Endothelial cell of umbilical vein (primary cell): ENCODE data around the gene TEX19. TPM values are rescaled to one million over a fixed set of nuclear protein-coding genes. Genes with fewer than 3 reads are reported as not detected.

ENCODE experiments used
- BruUV-seq: library from RNA; stranded (reverse); fragments of 400-500 nt; replicated peaks from 2 replicates; lab custom pipeline; 2021; lab: Mats Ljungman, UMichigan
- CTCF ChIA-PET: fragments of 300-600, 350-600 bp; sonication (Branson Sonifier 250); formaldehyde crosslinking; loops from one replicate; lab custom pipeline; 2021; ENCODE audit warnings: antibody characterized with exemption, inconsistent platforms; lab: Charles Lee
- POLR2A ChIA-PET: fragments of 300-600, 350-600 bp; sonication (Branson Sonifier 250); formaldehyde crosslinking; loops from one replicate; lab custom pipeline; 2021; ENCODE audit warnings: antibody characterized with exemption, inconsistent platforms; lab: Charles Lee
- DNase-seq: peaks from one replicate; pipeline ENCODE4 v3.0.0-alpha.2; 2011; ENCODE audit warnings: low read depth, low spot score
- FAIRE-seq: peaks from 2 replicates; lab custom pipeline; 2011; peaks lifted over from hg19 to GRCh38; lab: Jason Lieb, UNC
- H2AFZ ChIP-seq: 2 replicates; pipeline ENCODE4 v1.6.0; 2012; ENCODE audit warnings: low read depth, low read length, control low read depth, inconsistent platforms
- H3K27ac ChIP-seq: 2 replicates; pipeline ENCODE4 v1.5.1; 2011; ENCODE audit warnings: low read depth, mild to moderate bottlenecking, control low read depth, low read length, moderate library complexity; ENCODE audit not compliant: insufficient read depth
- H3K27me3 ChIP-seq, 2 experiments: 2 replicates each; pipeline versions ENCODE4 v1.6.0 to v1.6.1; 2011; ENCODE audit warnings: low read length in 2 of 2, mixed read lengths in 1 of 2; ENCODE audit not compliant: control insufficient read depth in 2 of 2, insufficient read depth in 2 of 2
- H3K36me3 ChIP-seq, 2 experiments: 2 replicates in 1 of 2; 3 replicates in 1 of 2; pipeline ENCODE4 v1.5.1; 2011; ENCODE audit warnings: low read length in 2 of 2, mild to moderate bottlenecking in 1 of 2, moderate library complexity in 1 of 2; ENCODE audit not compliant: control insufficient read depth in 2 of 2, insufficient read depth in 2 of 2; ENCODE audit errors: extremely low read depth in 1 of 2
- H3K4me1 ChIP-seq: 3 replicates; pipeline ENCODE4 v1.5.1; 2011; ENCODE audit warnings: mild to moderate bottlenecking, low read length; ENCODE audit not compliant: control insufficient read depth, insufficient read depth; ENCODE audit errors: extremely low read depth
- H3K4me2 ChIP-seq: 2 replicates; pipeline ENCODE4 v1.6.1; 2011; ENCODE audit warnings: low read length, control low read depth, mixed read lengths; ENCODE audit not compliant: insufficient read depth
- H3K4me3 ChIP-seq, 3 experiments: fragments of 200-600 bp in 1 of 3; sonication (generic), shearing (Covaris generic) in 1 of 3; replicated peaks in 1 of 3; 2 replicates each; pipeline ENCODE4 v1.5.1; 2011 to 2016; ENCODE audit warnings: control low read depth in 3 of 3, low read length in 3 of 3, mild to moderate bottlenecking in 2 of 3, inconsistent platforms in 1 of 3, low read depth in 1 of 3, moderate library complexity in 1 of 3; ENCODE audit not compliant: insufficient read depth in 1 of 3
- H3K79me2 ChIP-seq: 2 replicates; pipeline ENCODE4 v1.6.0; 2012; ENCODE audit warnings: low read length, inconsistent platforms; ENCODE audit not compliant: control insufficient read depth, insufficient read depth
- H3K9ac ChIP-seq: replicated peaks from 2 replicates; pipeline ENCODE3; 2011; ENCODE audit warnings: low read length, control low read depth; ENCODE audit not compliant: insufficient read depth; ENCODE audit errors: extremely low read depth
- H3K9me1 ChIP-seq: replicated peaks from 3 replicates; pipeline ENCODE4 v1.6.0; 2011; ENCODE audit warnings: mild to moderate bottlenecking, low read length; ENCODE audit not compliant: control insufficient read depth, insufficient read depth; ENCODE audit errors: extremely low read depth
- H3K9me3 ChIP-seq: replicated peaks from 2 replicates; pipeline ENCODE4 v1.5.1; 2012; ENCODE audit warnings: low read length, inconsistent platforms; ENCODE audit not compliant: control insufficient read depth, insufficient read depth
- H4K20me1 ChIP-seq: replicated peaks from 2 replicates; pipeline ENCODE3; 2011; ENCODE audit warnings: mild to moderate bottlenecking, low read length; ENCODE audit not compliant: control insufficient read depth, insufficient read depth; ENCODE audit errors: extremely low read depth
- CTCF ChIP-seq, 2 donors: IDR thresholded peaks; 1 replicate in 1 of 2; 2 replicates in 1 of 2; pipeline ENCODE4 v1.5.1; 2011; ENCODE audit warnings: low read length in 2 of 2, mild to moderate bottlenecking in 2 of 2, moderate library complexity in 2 of 2, control low read depth in 1 of 2, inconsistent platforms in 1 of 2, low read depth in 1 of 2; ENCODE audit not compliant: insufficient read depth in 1 of 2; ENCODE audit errors: extremely low read depth in 1 of 2
- EZH2 ChIP-seq: IDR thresholded peaks from 2 replicates; pipeline ENCODE4 v1.6.1; 2012; ENCODE audit warnings: borderline replicate concordance, low read depth, mild to moderate bottlenecking, moderate library complexity, low read length, inconsistent platforms; ENCODE audit not compliant: severe bottlenecking
- FOS ChIP-seq: IDR thresholded peaks from 2 replicates; pipeline ENCODE4 v1.6.1; 2011; ENCODE audit warnings: mild to moderate bottlenecking, low read length, moderate library complexity, borderline replicate concordance; ENCODE audit not compliant: insufficient read depth
- GATA2 ChIP-seq: IDR thresholded peaks from 2 replicates; pipeline ENCODE4 v1.7.0; 2011; ENCODE audit warnings: low read depth, mild to moderate bottlenecking, moderate library complexity, mixed read lengths, low read length; ENCODE audit not compliant: insufficient read length, insufficient read depth
- JUN ChIP-seq: IDR thresholded peaks from 2 replicates; pipeline ENCODE4 v1.6.1; 2011; ENCODE audit warnings: borderline replicate concordance, low read depth; ENCODE audit not compliant: insufficient read length, insufficient read depth
- MAX ChIP-seq: IDR thresholded peaks from 2 replicates; pipeline ENCODE4 v1.6.1; 2011; ENCODE audit not compliant: insufficient read depth, insufficient read length
- MYC ChIP-seq: IDR thresholded peaks from one replicate; pipeline ENCODE4 v1.6.1; 2011; ENCODE audit warnings: mild to moderate bottlenecking, low read depth, low read length
- POLR2A ChIP-seq: IDR thresholded peaks from 2 replicates; pipeline ENCODE4 v1.6.1; 2012; ENCODE audit warnings: low read depth, mild to moderate bottlenecking, control low read depth, low read length
- POLR2AphosphoS5 ChIP-seq: IDR thresholded peaks from 2 replicates; pipeline ENCODE4 v1.6.1; 2012; ENCODE audit warnings: low read depth, mild to moderate bottlenecking, control low read depth, low read length, moderate library complexity; ENCODE audit not compliant: insufficient read depth
- dilution Hi-C: fragments of 300-500 bp; cut with MboI; formaldehyde crosslinking; loops from one replicate; pipeline ENCODE4 v1.15.0; 2019; ENCODE audit warnings: low sequenced_read_pairs; ENCODE audit not compliant: extremely low pct_ligation_motif_present
- intact Hi-C: fragments of 100-400 bp; cut with micrococcal nuclease; formaldehyde crosslinking; loops from one replicate; pipeline ENCODE4 v1.10.0; 2022
- polyA plus RNA-seq, 4 experiments: library from polyadenylated mRNA; depleted of rRNA in 3 of 4; stranded (reverse) in 3 of 4; unstranded in 1 of 4; fragments of >200 nt; gene quantifications; 2 replicates each; pipeline versions ENCODE4 v1.2.1 to v1.2.3, GENCODE V29; 2011 to 2012; ENCODE audit warnings: missing spikeins in 1 of 4
- total RNA-seq: library from RNA; stranded (reverse); gene quantifications from 2 replicates; pipeline ENCODE4 v1.2.3, GENCODE V29; 2021

Gene TEX19
- total and polyA plus RNA-seq, 2 donors (not counting 3 experiments of a cell fraction or from before 2014, with no cell fraction given), result 0.06 TPM; not detected in 1

GRCh38 chr17:82313195-82314011 lies 45.6 kb upstream of the TEX19 start:
- H3K9me1 ChIP-seq, result no peaks in the 10 kb centered on the region
- H3K9ac ChIP-seq, result no peak overlapping the region
- FAIRE-seq (no peak), DNase-seq (no peak)
- H3K79me2 ChIP-seq, result no peaks in the 10 kb centered on the region
- dilution Hi-C loops, result no loop called here
- no peaks in the 10 kb centered on the region for H3K4me1 ChIP-seq
- intact Hi-C loops, result no loop called here
- no TSS peak for BruUV-seq
- no peaks in the 10 kb centered on the region for H4K20me1 ChIP-seq
- ChIA-PET CTCF (interaction anchor here (1.2 to 1.4 kb wide), 2 partner anchors 10 to 13 kb away, joined by 4 to 6 read pairs; no protein-coding TSS in a partner anchor), POLR2A (no interaction called here)
- no peak overlapping the region for H3K27ac ChIP-seq
- H3K9me3 ChIP-seq, result no peaks in the 10 kb centered on the region
- TF ChIP-seq CTCF (IDR thresholded peaks at IDR 0.05; ENCODE audit: extremely low read depth in 1 of 2, insufficient read depth in 1 of 2, low read depth in 1 of 2, low read length in 2 of 2) (no peak), MYC (no peak)
- H2AFZ ChIP-seq, result no peak overlapping the region
- no peak overlapping the region for H3K4me3 ChIP-seq
- H3K4me2 ChIP-seq, result no peak overlapping the region
- no peaks in the 10 kb centered on the region for H3K36me3 ChIP-seq
- H3K27me3 ChIP-seq, result peaks cover 2 to 3% of the 10 kb centered on the region in 2 experiments

- Histone ChIP-seq H3K27me3 (peaks cover 0 to 3% of the 10 kb centered on the region in 2 experiments), H4K20me1 (no peaks in the 10 kb centered on the region), H3K79me2 (no peaks in the 10 kb centered on the region), H3K4me2 (no peak overlapping the region), H3K4me3 (no peak overlapping the region), H3K27ac (no peak overlapping the region), H3K36me3 (no peaks in the 10 kb centered on the region), H3K9me3 (no peaks in the 10 kb centered on the region), H2AFZ (no peak overlapping the region), H3K4me1 (no peaks in the 10 kb centered on the region), H3K9me1 (no peaks in the 10 kb centered on the region), H3K9ac (no peak overlapping the region)
- no peak for TF ChIP-seq POLR2A
- no peak for TF ChIP-seq GATA2
- TF ChIP-seq CTCF (IDR thresholded peaks at IDR 0.05; ENCODE audit: extremely low read depth in 1 of 2, insufficient read depth in 1 of 2, low read depth in 1 of 2, low read length in 2 of 2), result no peak
- no peak for TF ChIP-seq EZH2
- no peak for TF ChIP-seq FOS
- no peak for TF ChIP-seq POLR2AphosphoS5
- no peak for TF ChIP-seq MAX
- TF ChIP-seq JUN, result no peak
- TF ChIP-seq MYC, result no peak
- no peak for DNase-seq
- POLR2A ChIA-PET, result no interaction called here
- FAIRE-seq, result no peak
- CTCF ChIA-PET, result interaction anchor here (1.2 kb wide), 1 partner anchor 11 kb away, joined by 4 read pairs; no protein-coding TSS in a partner anchor
- dilution Hi-C loops, result no loop called here
- intact Hi-C loops, result no loop called here
- no TSS peak for BruUV-seq
These were observed 44.9 kb upstream of the TEX19 start for GRCh38 chr17:82314012-82314726.
